ENCODE measurements around the gene MBD2.

DNA sequence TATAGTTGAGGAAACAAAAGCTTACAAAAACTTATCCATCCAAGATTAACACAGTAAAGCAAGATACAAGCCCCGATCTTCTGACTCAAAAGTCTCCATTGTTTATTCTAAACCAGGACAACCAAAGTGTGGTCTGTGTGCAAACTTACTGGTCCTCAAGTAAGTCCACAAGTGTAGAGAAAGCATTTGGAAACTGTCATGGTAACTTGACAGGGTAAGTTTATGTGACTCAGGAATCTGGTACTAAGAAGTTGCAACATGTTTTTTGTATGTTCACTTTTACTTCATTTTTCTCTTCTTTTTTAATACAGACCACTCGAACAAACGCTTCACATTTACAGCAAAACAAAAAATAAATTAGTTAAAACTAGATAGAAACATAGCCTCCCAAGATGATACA lies 9.4 kb downstream of the MBD2 start:
- TF ChIP-seq POLR2AphosphoS5 (IDR thresholded peaks at IDR 0.05; ENCODE audit: low read depth, low read length) (no peak), POLR2A (IDR thresholded peaks at IDR 0.05; ENCODE audit: low read depth, low read length) (no peak), TAF1 (IDR thresholded peaks at IDR 0.05; ENCODE audit: borderline replicate concordance, low read depth, low read length) (no peak)

Data from GM12892 (cell line).